Measurements from ENCODE around the gene PARP12. TPM values are rescaled to one million over a fixed set of nuclear protein-coding genes. Genes with fewer than 3 reads are reported as not detected.
"Not testable (repeated sequence)": the region's sequence is repeated elsewhere in the genome, so short reads cannot be mapped to it uniquely, and the experiment has no call there.

PARP12 gene
- 5.0 and 6.6 TPM in 2 replicates for total RNA-seq (2014; rRNA removed; shearing (Covaris generic))

GRCh38 chr7:140062528-140063299 is at the start of gene PARP12:
Gene PARP12 (minus strand): TSS chr7:140062951. CDS start chr7:140062847, 104 bp downstream.
- peak; percentile 90 for DNase-seq
- peak within 1 kb of the TSS; percentile 55 for H3K4me3 ChIP-seq (ENCODE audit: insufficient read depth, low read depth, low read length)
- H3K27me3 ChIP-seq (ENCODE audit: control insufficient read depth, insufficient read depth, low read length) = peaks cover 26% of the 10 kb centered on the region
- no peaks in the 10 kb centered on the region for H3K36me3 ChIP-seq (replicated peaks; ENCODE audit: control insufficient read depth, insufficient read depth, low read length)

- H3K36me3 ChIP-seq (replicated peaks; ENCODE audit: control insufficient read depth, insufficient read depth, low read length); DNase-seq; H3K4me3 ChIP-seq (ENCODE audit: insufficient read depth, low read depth, low read length); H3K27me3 ChIP-seq (ENCODE audit: control insufficient read depth, insufficient read depth, low read length): not testable (repeated sequence)
These were observed 46.0 kb upstream of the PARP12 start for GRCh38 chr7:140108777-140109176.

- Histone ChIP-seq H3K27me3 (ENCODE audit: control insufficient read depth, insufficient read depth, low read length) (no peaks in the 10 kb centered on the region), H3K36me3 (replicated peaks; ENCODE audit: control insufficient read depth, insufficient read depth, low read length) (peaks cover 7% of the 10 kb centered on the region), H3K4me3 (ENCODE audit: insufficient read depth, low read depth, low read length) (no peak overlapping the region)
- no peak for DNase-seq
These were observed 33.7 kb upstream of the PARP12 start for GRCh38 chr7:140096459-140096858.

- Histone ChIP-seq H3K4me3 (ENCODE audit: insufficient read depth, low read depth, low read length) (no peak overlapping the region), H3K36me3 (replicated peaks; ENCODE audit: control insufficient read depth, insufficient read depth, low read length) (peaks cover 11% of the 10 kb centered on the region), H3K27me3 (ENCODE audit: control insufficient read depth, insufficient read depth, low read length) (no peaks in the 10 kb centered on the region)
- no peak for DNase-seq
These were observed 30.6 kb upstream of the PARP12 start for GRCh38 chr7:140093375-140093774.

GRCh38 chr7:140085447-140085846 is 22.7 kb upstream of the PARP12 start:
- DNase-seq = no peak
- no peaks in the 10 kb centered on the region for H3K27me3 ChIP-seq (ENCODE audit: control insufficient read depth, insufficient read depth, low read length)
- H3K36me3 ChIP-seq (replicated peaks; ENCODE audit: control insufficient read depth, insufficient read depth, low read length) = no peaks in the 10 kb centered on the region
- H3K4me3 ChIP-seq (ENCODE audit: insufficient read depth, low read depth, low read length) = no peak overlapping the region

- Histone ChIP-seq H3K4me3 (ENCODE audit: insufficient read depth, low read depth, low read length) (no peak overlapping the region), H3K36me3 (replicated peaks; ENCODE audit: control insufficient read depth, insufficient read depth, low read length) (no peaks in the 10 kb centered on the region), H3K27me3 (ENCODE audit: control insufficient read depth, insufficient read depth, low read length) (no peaks in the 10 kb centered on the region)
- no peak for DNase-seq
These were observed 22.2 kb upstream of the PARP12 start for GRCh38 chr7:140084972-140085371.

- no peak for DNase-seq
- Histone ChIP-seq H3K4me3 (ENCODE audit: insufficient read depth, low read depth, low read length) (no peak overlapping the region), H3K27me3 (ENCODE audit: control insufficient read depth, insufficient read depth, low read length) (no peaks in the 10 kb centered on the region), H3K36me3 (replicated peaks; ENCODE audit: control insufficient read depth, insufficient read depth, low read length) (no peaks in the 10 kb centered on the region)
These were observed 21.4 kb upstream of the PARP12 start for GRCh38 chr7:140084142-140084655.

- no peaks in the 10 kb centered on the region for H3K36me3 ChIP-seq (replicated peaks; ENCODE audit: control insufficient read depth, insufficient read depth, low read length)
These were observed 20.0 kb upstream of the PARP12 start for GRCh38 chr7:140082770-140083169.

GRCh38 chr7:140081774-140082425 is 19.1 kb upstream of the PARP12 start:
- no peak for DNase-seq
- Histone ChIP-seq H3K36me3 (replicated peaks; ENCODE audit: control insufficient read depth, insufficient read depth, low read length) (no peaks in the 10 kb centered on the region), H3K27me3 (ENCODE audit: control insufficient read depth, insufficient read depth, low read length) (no peaks in the 10 kb centered on the region), H3K4me3 (ENCODE audit: insufficient read depth, low read depth, low read length) (no peak overlapping the region)

More at GRCh38 chr7:140082770-140083169, 20.0 kb upstream of the PARP12 start:
- Histone ChIP-seq H3K27me3 (ENCODE audit: control insufficient read depth, insufficient read depth, low read length) (no peaks in the 10 kb centered on the region), H3K4me3 (ENCODE audit: insufficient read depth, low read depth, low read length) (no peak overlapping the region)
- no peak for DNase-seq

- H3K27me3 ChIP-seq (ENCODE audit: control insufficient read depth, insufficient read depth, low read length) = no peaks in the 10 kb centered on the region
- H3K36me3 ChIP-seq (replicated peaks; ENCODE audit: control insufficient read depth, insufficient read depth, low read length) = no peaks in the 10 kb centered on the region
- no peak overlapping the region for H3K4me3 ChIP-seq (ENCODE audit: insufficient read depth, low read depth, low read length)
- no peak for DNase-seq
These were observed 18.2 kb upstream of the PARP12 start for GRCh38 chr7:140080919-140081318.

GRCh38 chr7:140079121-140079536 is 16.4 kb upstream of the PARP12 start:
- peak; percentile 85 for DNase-seq
- H3K27me3 ChIP-seq (ENCODE audit: control insufficient read depth, insufficient read depth, low read length) = no peaks in the 10 kb centered on the region
- H3K36me3 ChIP-seq (replicated peaks; ENCODE audit: control insufficient read depth, insufficient read depth, low read length) = no peaks in the 10 kb centered on the region
- H3K4me3 ChIP-seq (ENCODE audit: insufficient read depth, low read depth, low read length) = no peak overlapping the region

- no peak for DNase-seq
- H3K27me3 ChIP-seq (ENCODE audit: control insufficient read depth, insufficient read depth, low read length) = no peaks in the 10 kb centered on the region
- H3K4me3 ChIP-seq (ENCODE audit: insufficient read depth, low read depth, low read length) = no peak overlapping the region
- no peaks in the 10 kb centered on the region for H3K36me3 ChIP-seq (replicated peaks; ENCODE audit: control insufficient read depth, insufficient read depth, low read length)
These were observed 15.6 kb upstream of the PARP12 start for GRCh38 chr7:140078392-140078791.

GRCh38 chr7:140074780-140075179 is 12.0 kb upstream of the PARP12 start:
- Histone ChIP-seq H3K27me3 (ENCODE audit: control insufficient read depth, insufficient read depth, low read length) (no peaks in the 10 kb centered on the region), H3K4me3 (ENCODE audit: insufficient read depth, low read depth, low read length) (no peak overlapping the region), H3K36me3 (replicated peaks; ENCODE audit: control insufficient read depth, insufficient read depth, low read length) (no peaks in the 10 kb centered on the region)
- no peak for DNase-seq

GRCh38 chr7:140070546-140070945 is 7.8 kb upstream of the PARP12 start:
- DNase-seq = no peak
- no peak overlapping the region for H3K4me3 ChIP-seq (ENCODE audit: insufficient read depth, low read depth, low read length)
- H3K27me3 ChIP-seq (ENCODE audit: control insufficient read depth, insufficient read depth, low read length) = no peaks in the 10 kb centered on the region
- H3K36me3 ChIP-seq (replicated peaks; ENCODE audit: control insufficient read depth, insufficient read depth, low read length) = no peaks in the 10 kb centered on the region
